ENCODE data around the gene UNK.

UNK gene

GRCh38 chr17:75842411-75842810 lies 57.8 kb downstream of the UNK start:
- Histone ChIP-seq H3K36me3 (ENCODE audit: control insufficient read depth, insufficient read depth, low read length) (peaks cover 42% of the 10 kb centered on the region), H3K4me1 (ENCODE audit: control insufficient read depth, insufficient read depth, low read length, poor library complexity, severe bottlenecking) (peaks cover 34% of the 10 kb centered on the region), H3K4me3 (ENCODE audit: insufficient read depth, low read depth, low read length, poor library complexity, severe bottlenecking) (peak overlapping the region; percentile 93), H3K27ac (ENCODE audit: insufficient read depth, low read length, poor library complexity, severe bottlenecking) (peak overlapping the region; percentile 91), H3K27me3 (replicated peaks; ENCODE audit: control insufficient read depth, insufficient read depth, low read length, poor library complexity, severe bottlenecking) (no peaks in the 10 kb centered on the region), H3K9me3 (ENCODE audit: control insufficient read depth, low read length) (no peaks in the 10 kb centered on the region)
- no peak for DNase-seq

GRCh38 chr17:75842963-75843576 lies 58.5 kb downstream of the UNK start:
- peaks cover 42% of the 10 kb centered on the region for H3K36me3 ChIP-seq (ENCODE audit: control insufficient read depth, insufficient read depth, low read length)
- H3K9me3 ChIP-seq (ENCODE audit: control insufficient read depth, low read length), result no peaks in the 10 kb centered on the region
- no peaks in the 10 kb centered on the region for H3K27me3 ChIP-seq (replicated peaks; ENCODE audit: control insufficient read depth, insufficient read depth, low read length, poor library complexity, severe bottlenecking)
- H3K4me1 ChIP-seq (ENCODE audit: control insufficient read depth, insufficient read depth, low read length, poor library complexity, severe bottlenecking), result peaks cover 34% of the 10 kb centered on the region
- peak overlapping the region; percentile 91 for H3K27ac ChIP-seq (ENCODE audit: insufficient read depth, low read length, poor library complexity, severe bottlenecking)
- H3K4me3 ChIP-seq (ENCODE audit: insufficient read depth, low read depth, low read length, poor library complexity, severe bottlenecking), result peak overlapping the region; percentile 93
- no peak for DNase-seq

- DNase-seq, result peak; percentile 46 to 55 (median 50)
- peak within 1 kb of the TSS; percentile 93 for H3K4me3 ChIP-seq (ENCODE audit: insufficient read depth, low read depth, low read length, poor library complexity, severe bottlenecking)
- H3K27ac ChIP-seq (ENCODE audit: insufficient read depth, low read length, poor library complexity, severe bottlenecking), result peak within 1 kb of the TSS; percentile 91
- H3K4me1 ChIP-seq (ENCODE audit: control insufficient read depth, insufficient read depth, low read length, poor library complexity, severe bottlenecking), result peaks cover 37% of the 10 kb centered on the region
- no peaks in the 10 kb centered on the region for H3K9me3 ChIP-seq (ENCODE audit: control insufficient read depth, low read length)
- peaks cover 44% of the 10 kb centered on the region for H3K36me3 ChIP-seq (ENCODE audit: control insufficient read depth, insufficient read depth, low read length)
- no peaks in the 10 kb centered on the region for H3K27me3 ChIP-seq (replicated peaks; ENCODE audit: control insufficient read depth, insufficient read depth, low read length, poor library complexity, severe bottlenecking)
These were observed 59.2 kb downstream of the UNK start, which contains the start of gene UNC13D for GRCh38 chr17:75843577-75844529. TSS of gene UNC13D (minus strand) at chr17:75844404. CDS start at chr17:75844337, 67 bp downstream.

GRCh38 chr17:75844530-75845057 lies 60.0 kb downstream of the UNK start:
- Histone ChIP-seq H3K36me3 (ENCODE audit: control insufficient read depth, insufficient read depth, low read length) (peaks cover 51% of the 10 kb centered on the region), H3K4me3 (ENCODE audit: insufficient read depth, low read depth, low read length, poor library complexity, severe bottlenecking) (peak overlapping the region; percentile 93), H3K27ac (ENCODE audit: insufficient read depth, low read length, poor library complexity, severe bottlenecking) (peak overlapping the region; percentile 91), H3K27me3 (replicated peaks; ENCODE audit: control insufficient read depth, insufficient read depth, low read length, poor library complexity, severe bottlenecking) (no peaks in the 10 kb centered on the region), H3K4me1 (ENCODE audit: control insufficient read depth, insufficient read depth, low read length, poor library complexity, severe bottlenecking) (peaks cover 37% of the 10 kb centered on the region), H3K9me3 (ENCODE audit: control insufficient read depth, low read length) (no peaks in the 10 kb centered on the region)
- DNase-seq, result no peak

- peaks cover 37% of the 10 kb centered on the region for H3K4me1 ChIP-seq (ENCODE audit: control insufficient read depth, insufficient read depth, low read length, poor library complexity, severe bottlenecking)
These were observed 60.6 kb downstream of the UNK start for GRCh38 chr17:75845058-75845711.

GRCh38 chr17:75845933-75846691 lies 61.5 kb downstream of the UNK start:
- DNase-seq, result no peak
- Histone ChIP-seq H3K27me3 (replicated peaks; ENCODE audit: control insufficient read depth, insufficient read depth, low read length, poor library complexity, severe bottlenecking) (no peaks in the 10 kb centered on the region), H3K27ac (ENCODE audit: insufficient read depth, low read length, poor library complexity, severe bottlenecking) (no peak overlapping the region), H3K9me3 (ENCODE audit: control insufficient read depth, low read length) (no peaks in the 10 kb centered on the region), H3K4me3 (ENCODE audit: insufficient read depth, low read depth, low read length, poor library complexity, severe bottlenecking) (no peak overlapping the region), H3K36me3 (ENCODE audit: control insufficient read depth, insufficient read depth, low read length) (peaks cover 54% of the 10 kb centered on the region), H3K4me1 (ENCODE audit: control insufficient read depth, insufficient read depth, low read length, poor library complexity, severe bottlenecking) (peaks cover 37% of the 10 kb centered on the region)

More at GRCh38 chr17:75845058-75845711, 60.6 kb downstream of the UNK start:
- Histone ChIP-seq H3K27me3 (replicated peaks; ENCODE audit: control insufficient read depth, insufficient read depth, low read length, poor library complexity, severe bottlenecking) (no peaks in the 10 kb centered on the region), H3K27ac (ENCODE audit: insufficient read depth, low read length, poor library complexity, severe bottlenecking) (peak overlapping the region; percentile 91), H3K9me3 (ENCODE audit: control insufficient read depth, low read length) (no peaks in the 10 kb centered on the region), H3K4me3 (ENCODE audit: insufficient read depth, low read depth, low read length, poor library complexity, severe bottlenecking) (no peak overlapping the region), H3K36me3 (ENCODE audit: control insufficient read depth, insufficient read depth, low read length) (peaks cover 51% of the 10 kb centered on the region)
- peak in 1 of 3 donors; percentile 52 for DNase-seq

GRCh38 chr17:75846692-75847613 lies 62.3 kb downstream of the UNK start:
- Histone ChIP-seq H3K4me1 (ENCODE audit: control insufficient read depth, insufficient read depth, low read length, poor library complexity, severe bottlenecking) (peaks cover 37% of the 10 kb centered on the region), H3K36me3 (ENCODE audit: control insufficient read depth, insufficient read depth, low read length) (peaks cover 61% of the 10 kb centered on the region), H3K9me3 (ENCODE audit: control insufficient read depth, low read length) (no peaks in the 10 kb centered on the region), H3K27me3 (replicated peaks; ENCODE audit: control insufficient read depth, insufficient read depth, low read length, poor library complexity, severe bottlenecking) (no peaks in the 10 kb centered on the region), H3K27ac (ENCODE audit: insufficient read depth, low read length, poor library complexity, severe bottlenecking) (no peak overlapping the region), H3K4me3 (ENCODE audit: insufficient read depth, low read depth, low read length, poor library complexity, severe bottlenecking) (no peak overlapping the region)
- no peak for DNase-seq

- Histone ChIP-seq H3K9me3 (ENCODE audit: control insufficient read depth, low read length) (no peaks in the 10 kb centered on the region), H3K27me3 (replicated peaks; ENCODE audit: control insufficient read depth, insufficient read depth, low read length, poor library complexity, severe bottlenecking) (no peaks in the 10 kb centered on the region), H3K4me1 (ENCODE audit: control insufficient read depth, insufficient read depth, low read length, poor library complexity, severe bottlenecking) (peaks cover 28% of the 10 kb centered on the region), H3K4me3 (ENCODE audit: insufficient read depth, low read depth, low read length, poor library complexity, severe bottlenecking) (no peak overlapping the region), H3K36me3 (ENCODE audit: control insufficient read depth, insufficient read depth, low read length) (peaks cover 61% of the 10 kb centered on the region), H3K27ac (ENCODE audit: insufficient read depth, low read length, poor library complexity, severe bottlenecking) (peak overlapping the region; percentile 22)
- DNase-seq, result no peak
These were observed 63.3 kb downstream of the UNK start for GRCh38 chr17:75847614-75848522.

All from effector memory CD4-positive, alpha-beta T cell (primary cell).